GM12891 (cell line): ENCODE measurements around the gene CHRNA3.

Source experiments
- POLR2A ChIP-seq: IDR thresholded peaks from 2 replicates; pipeline ENCODE4 v1.6.1; 2011; ENCODE audit warnings: low read depth, low read length, control low read depth
- POLR2AphosphoS5 ChIP-seq: IDR thresholded peaks from 2 replicates; pipeline ENCODE4 v1.6.1; 2011; ENCODE audit warnings: low read depth, low read length, control low read depth
- TAF1 ChIP-seq: IDR thresholded peaks from 2 replicates; pipeline ENCODE4 v1.6.1; 2011; ENCODE audit warnings: low read depth, low read length, control low read depth

DNA sequence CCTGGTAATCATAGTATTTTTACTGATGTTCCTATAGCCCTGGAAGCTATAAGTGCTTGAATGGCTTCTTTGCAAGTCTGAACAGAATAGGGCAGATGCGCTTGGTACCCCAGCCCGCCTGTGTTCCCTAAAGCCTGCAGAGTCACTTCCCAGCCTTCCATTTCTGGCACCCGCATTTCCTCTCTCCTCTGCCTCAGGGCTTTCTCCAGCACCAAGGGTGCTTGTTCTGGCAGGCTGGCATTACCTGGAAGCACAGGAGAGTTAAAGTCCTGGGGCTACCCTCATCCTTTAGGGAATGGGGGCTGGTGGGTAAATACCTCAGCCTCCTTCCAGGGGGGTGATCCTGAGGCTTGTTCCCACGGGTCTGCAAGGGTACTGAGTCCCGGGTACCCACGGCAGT, 7.4 kb upstream of the CHRNA3 start:
- TF ChIP-seq POLR2AphosphoS5: no peak
- no peak for TF ChIP-seq TAF1
- TF ChIP-seq POLR2A: no peak
